NB4 (cell line): ENCODE results near the gene TAS1R3.

Source experiments
- CTCF ChIP-seq: IDR thresholded peaks from one replicate; pipeline ENCODE4 v1.5.1; 2012; ENCODE audit warnings: low read depth, low read length
- MAX ChIP-seq: IDR thresholded peaks from 2 replicates; pipeline ENCODE4 v1.6.1; 2011; ENCODE audit warnings: low read depth, low read length
- MYC ChIP-seq: IDR thresholded peaks from 2 replicates; pipeline ENCODE4 v1.6.1; 2011; ENCODE audit warnings: low read depth, low read length
- POLR2A ChIP-seq: IDR thresholded peaks from 2 replicates; pipeline ENCODE4 v1.6.1; 2011; ENCODE audit warnings: mild to moderate bottlenecking; ENCODE audit not compliant: insufficient read length; ENCODE audit errors: extremely low read depth

GRCh38 chr1:1314237-1314586 lies 16.9 kb upstream of the TAS1R3 start:
- TF ChIP-seq CTCF (no peak), POLR2A (no peak), MAX (no peak), MYC (no peak)
